Astrocyte (in vitro differentiated cells and primary cell): ENCODE results near the gene EPO. TPM values are rescaled to one million over a fixed set of nuclear protein-coding genes. Genes with fewer than 3 reads are reported as not detected.

Experiments used
- DNase-seq: peaks from one replicate; pipeline ENCODE4 v3.0.0-alpha.2; 2010; ENCODE audit warnings: low read depth
- FAIRE-seq: peaks from 2 replicates; lab custom pipeline; 2011; peaks lifted over from hg19 to GRCh38; lab: Jason Lieb, UNC
- H2AFZ ChIP-seq: 2 replicates; pipeline ENCODE4 v1.6.0; 2012; ENCODE audit warnings: low read depth, low read length, inconsistent platforms
- H3K27ac ChIP-seq: 2 replicates; pipeline ENCODE4 v1.5.1; 2011; ENCODE audit warnings: low read depth, low read length, inconsistent platforms
- H3K27me3 ChIP-seq: 2 replicates; pipeline ENCODE4 v1.6.0; 2011; ENCODE audit warnings: low read length, inconsistent platforms; ENCODE audit not compliant: insufficient read depth
- H3K36me3 ChIP-seq: 2 replicates; pipeline ENCODE4 v1.5.1; 2011; ENCODE audit warnings: low read length, inconsistent platforms; ENCODE audit not compliant: insufficient read depth
- H3K4me1 ChIP-seq: 2 replicates; pipeline ENCODE4 v1.5.1; 2011; ENCODE audit warnings: low read length, inconsistent platforms; ENCODE audit not compliant: insufficient read depth
- H3K4me2 ChIP-seq: 2 replicates; pipeline ENCODE4 v1.6.0; 2012; ENCODE audit warnings: low read length, inconsistent platforms
- H3K4me3 ChIP-seq: 2 replicates; pipeline ENCODE4 v1.5.1; 2011; ENCODE audit warnings: low read depth, mild to moderate bottlenecking, low read length, inconsistent platforms; ENCODE audit not compliant: insufficient read depth
- H3K79me2 ChIP-seq: 2 replicates; pipeline ENCODE4 v1.6.0; 2012; ENCODE audit warnings: mild to moderate bottlenecking, low read length, inconsistent platforms; ENCODE audit not compliant: insufficient read depth
- H3K9ac ChIP-seq: 2 replicates; pipeline ENCODE4 v1.6.0; 2012; ENCODE audit warnings: mild to moderate bottlenecking, low read length, inconsistent platforms
- H3K9me3 ChIP-seq: 2 replicates; pipeline ENCODE4 v1.5.1; 2012; ENCODE audit warnings: low read depth, mild to moderate bottlenecking, low read length, inconsistent platforms; ENCODE audit not compliant: insufficient read depth
- H4K20me1 ChIP-seq: 2 replicates; pipeline ENCODE4 v1.6.0; 2012; ENCODE audit warnings: low read length, inconsistent platforms; ENCODE audit not compliant: insufficient read depth
- H3K27ac Mint-ChIP-seq: one replicate; pipeline ENCODE4 v1.8.0; 2021; ENCODE audit warnings: mild to moderate bottlenecking, mixed read lengths; ENCODE audit not compliant: unreplicated experiment
- H3K27me3 Mint-ChIP-seq: one replicate; pipeline ENCODE4 v1.8.0; 2021; ENCODE audit warnings: low read depth, mixed read lengths; ENCODE audit not compliant: unreplicated experiment
- H3K36me3 Mint-ChIP-seq: one replicate; pipeline ENCODE4 v1.8.0; 2021; ENCODE audit warnings: low read depth, mixed read lengths; ENCODE audit not compliant: unreplicated experiment
- H3K4me1 Mint-ChIP-seq: one replicate; pipeline ENCODE4 v1.8.0; 2021; ENCODE audit warnings: low read depth, mixed read lengths; ENCODE audit not compliant: unreplicated experiment
- H3K4me3 Mint-ChIP-seq: one replicate; pipeline ENCODE4 v1.8.0; 2021; ENCODE audit warnings: mild to moderate bottlenecking, moderate library complexity, mixed read lengths; ENCODE audit not compliant: unreplicated experiment
- H3K9me3 Mint-ChIP-seq: one replicate; pipeline ENCODE4 v1.8.0; 2021; ENCODE audit warnings: mild to moderate bottlenecking, mixed read lengths; ENCODE audit not compliant: unreplicated experiment
- CTCF ChIP-seq: IDR thresholded peaks from 2 replicates; pipeline ENCODE4 v1.5.1; 2011; ENCODE audit warnings: low read depth, mild to moderate bottlenecking, inconsistent platforms, low read length, moderate library complexity; ENCODE audit not compliant: insufficient read depth
- EZH2 ChIP-seq: IDR thresholded peaks from 2 replicates; pipeline ENCODE4 v1.6.1; 2012; ENCODE audit warnings: mild to moderate bottlenecking, low read length, inconsistent platforms; ENCODE audit not compliant: insufficient read depth
- total RNA-seq: library from RNA; stranded (reverse); gene quantifications from 2 replicates; pipeline ENCODE4 v1.2.1, GENCODE V29; 2021

EPO gene
- total RNA-seq, 1 donor from 2014 or later = not detected

DNA sequence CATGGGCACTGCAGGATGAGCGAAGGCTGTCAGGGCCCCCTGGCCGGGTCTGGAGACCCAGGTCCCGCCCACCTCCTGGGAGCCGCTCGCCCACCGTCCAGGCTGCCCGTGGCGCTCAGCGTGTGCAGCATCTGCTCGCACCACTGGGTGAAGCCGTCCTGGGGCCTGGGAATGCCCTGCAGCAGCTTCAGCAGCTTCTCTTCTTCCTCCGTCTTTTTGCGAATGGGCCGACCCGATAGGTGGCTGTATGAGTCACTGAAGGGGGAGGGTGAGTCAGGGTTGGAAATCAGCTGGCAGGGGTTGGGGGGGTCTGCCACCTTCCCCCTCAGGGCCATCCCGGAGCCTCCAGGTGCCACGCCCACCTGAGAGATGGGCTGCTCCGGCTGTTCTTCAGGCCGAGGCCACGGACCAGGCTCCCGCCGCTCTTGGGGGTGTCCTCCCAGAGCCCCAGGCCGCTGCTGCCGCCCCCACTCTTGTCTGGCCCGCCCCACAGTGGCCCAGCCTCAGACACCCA lies 38.0 kb upstream of the EPO start:
- DNase-seq (peak; percentile 35), FAIRE-seq (no peak)
- Histone ChIP-seq H4K20me1 (peaks cover 52% of the 10 kb centered on the region), H2AFZ (no peak overlapping the region), H3K9me3 (no peaks in the 10 kb centered on the region), H3K4me3 (no peak overlapping the region), H3K79me2 (peaks cover 13% of the 10 kb centered on the region), H3K27ac (no peak overlapping the region), H3K4me1 (peaks cover 9% of the 10 kb centered on the region), H3K4me2 (peak overlapping the region; percentile 15), H3K9ac (no peak overlapping the region), H3K27me3 (no peaks in the 10 kb centered on the region), H3K36me3 (peaks cover 7% of the 10 kb centered on the region)
- Mint-ChIP-seq H3K27ac (no peak overlapping the region), H3K4me3 (no peak overlapping the region), H3K4me1 (no peaks in the 10 kb centered on the region), H3K36me3 (peaks cover 9% of the 10 kb centered on the region), H3K27me3 (no peaks in the 10 kb centered on the region), H3K9me3 (no peaks in the 10 kb centered on the region)
- TF ChIP-seq CTCF (no peak), EZH2 (no peak)

DNA sequence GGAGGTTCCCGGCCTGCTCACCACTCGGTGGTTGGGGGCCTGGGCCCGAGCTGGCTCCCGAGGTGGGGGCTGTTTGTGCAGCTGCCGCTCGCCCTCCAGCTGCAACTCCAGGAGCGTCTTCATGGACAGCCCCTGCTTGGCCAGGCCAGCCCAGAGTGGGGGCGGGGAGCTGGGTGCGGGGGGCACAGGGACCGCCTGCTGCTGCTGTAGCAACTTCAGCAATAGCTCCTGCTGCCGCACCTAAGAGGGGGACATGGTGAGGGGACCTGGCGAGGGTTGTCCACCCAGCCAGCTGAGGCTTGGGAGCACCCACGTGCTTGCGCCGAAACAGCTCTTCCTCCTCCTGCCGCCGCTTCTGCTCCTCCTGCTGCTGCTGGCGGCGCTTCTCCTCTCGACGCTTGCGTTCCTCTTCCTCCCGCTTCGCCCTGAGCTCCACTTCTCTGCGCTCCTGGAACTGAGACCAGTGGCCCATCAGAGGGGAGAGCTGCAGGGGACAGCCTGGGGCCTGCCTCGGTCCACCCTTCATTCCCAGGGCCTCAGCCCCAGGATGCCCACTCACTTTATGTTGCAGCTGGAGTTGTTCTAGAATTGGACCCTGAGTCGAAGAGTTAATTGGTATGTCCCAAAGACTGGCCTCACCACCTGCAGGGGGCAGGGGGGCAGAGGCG lies 37.1 kb upstream of the EPO start:
- Histone ChIP-seq H2AFZ (no peak overlapping the region), H3K4me1 (peaks cover 14% of the 10 kb centered on the region), H3K27me3 (no peaks in the 10 kb centered on the region), H3K4me2 (no peak overlapping the region), H3K9ac (no peak overlapping the region), H3K4me3 (no peak overlapping the region), H3K79me2 (peaks cover 5% of the 10 kb centered on the region), H4K20me1 (peaks cover 48% of the 10 kb centered on the region), H3K9me3 (no peaks in the 10 kb centered on the region), H3K27ac (no peak overlapping the region), H3K36me3 (peaks cover 7% of the 10 kb centered on the region)
- peaks cover 5% of the 10 kb centered on the region for H3K4me1 Mint-ChIP-seq
- TF ChIP-seq EZH2 = no peak
- no peak for TF ChIP-seq CTCF
- H3K27ac Mint-ChIP-seq = no peak overlapping the region
- no peaks in the 10 kb centered on the region for H3K27me3 Mint-ChIP-seq
- peaks cover 8% of the 10 kb centered on the region for H3K36me3 Mint-ChIP-seq
- FAIRE-seq (no peak), DNase-seq (no peak)
- no peak overlapping the region for H3K4me3 Mint-ChIP-seq
- no peaks in the 10 kb centered on the region for H3K9me3 Mint-ChIP-seq
